Stimulated activated CD4-positive, alpha-beta T cell treated with anti-CD3 and anti-CD28 coated beads, Interleukin-1b, Interleukin-23, amount 100 ng/mL, for 24 hours (primary cell): ENCODE data around the gene LRRFIP1.
A peak's percentile ranks its signal among the peaks of the same experiment; 100 is the strongest.
"Not testable (repeated sequence)": the region's sequence is repeated elsewhere in the genome, so short reads cannot be mapped to it uniquely, and the experiment has no call there.

ENCODE experiments used
- DNase-seq, 4 experiments: peaks; one replicate each; pipeline ENCODE4 v3.0.0-alpha.2; 2020; ENCODE audit warnings: low read depth in 4 of 4, low spot score in 1 of 4

The LRRFIP1 gene

GRCh38 chr2:237682856-237683670 is 55.7 kb downstream of the LRRFIP1 start:
- no peak for DNase-seq

DNA sequence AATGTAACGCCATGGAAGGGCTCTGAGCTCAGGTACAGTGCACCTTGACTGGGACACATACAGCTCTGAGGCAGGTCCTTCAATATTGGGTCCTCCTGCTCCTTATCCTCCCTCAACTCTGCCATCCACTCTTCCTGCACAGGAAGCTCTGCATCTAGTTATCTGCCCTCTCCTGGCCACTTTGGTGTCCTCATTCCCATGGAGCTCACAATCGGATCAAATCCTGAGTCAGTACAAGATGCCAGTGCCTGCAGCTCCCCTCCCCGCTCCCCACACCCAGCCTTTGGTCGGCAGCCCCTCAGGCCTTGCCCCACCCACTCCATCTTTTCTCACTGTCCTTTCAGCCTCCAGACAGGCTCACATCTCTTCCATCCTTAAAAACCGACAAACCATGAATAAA is 58.0 kb downstream of the LRRFIP1 start:
- no peak for DNase-seq

- no peak for DNase-seq
Measured at GRCh38 chr2:237686659-237687136, 59.3 kb downstream of the LRRFIP1 start.

DNA sequence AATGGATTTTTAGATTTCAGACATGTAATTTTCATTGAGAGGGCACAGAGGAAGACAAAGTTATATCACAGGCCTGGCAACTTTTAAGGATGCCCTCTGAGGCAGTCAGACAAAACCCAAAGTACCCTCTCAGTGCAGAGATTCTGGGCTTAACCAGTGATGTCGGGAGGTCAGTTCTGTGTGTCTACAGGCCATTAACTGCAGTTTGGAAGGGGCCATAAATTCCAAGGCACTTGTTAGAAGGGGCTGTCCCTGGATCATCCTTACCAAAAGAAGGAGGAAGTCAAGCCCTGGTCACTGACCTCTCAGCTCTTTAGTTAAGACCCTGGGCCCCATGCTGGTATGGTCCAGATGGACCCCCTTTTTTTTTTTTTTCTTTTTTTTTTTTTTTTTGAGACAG is 60.7 kb downstream of the LRRFIP1 start:
- DNase-seq = no peak

DNA sequence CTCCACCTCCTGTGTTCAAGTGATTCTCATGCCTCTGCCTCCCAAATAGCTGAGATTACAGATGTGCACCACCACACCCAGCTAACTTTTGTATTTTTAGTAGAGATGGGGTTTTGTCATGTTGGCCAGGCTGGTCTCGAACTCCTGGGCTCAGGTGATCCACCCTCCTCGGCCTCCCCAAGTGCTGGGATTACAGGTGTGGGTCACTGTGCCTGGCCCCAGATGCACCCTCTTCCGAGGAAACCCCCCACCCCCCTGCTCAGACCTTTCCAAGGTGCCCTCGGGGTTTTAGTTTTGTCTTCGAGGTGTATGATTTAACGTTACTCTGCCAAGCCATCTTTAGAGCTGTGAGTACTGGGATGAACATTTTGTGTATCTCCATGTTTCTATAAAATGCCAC is 61.2 kb downstream of the LRRFIP1 start:
- DNase-seq = not testable (repeated sequence)

GRCh38 chr2:237689336-237690131 is 62.1 kb downstream of the LRRFIP1 start:
- DNase-seq = no peak

DNA sequence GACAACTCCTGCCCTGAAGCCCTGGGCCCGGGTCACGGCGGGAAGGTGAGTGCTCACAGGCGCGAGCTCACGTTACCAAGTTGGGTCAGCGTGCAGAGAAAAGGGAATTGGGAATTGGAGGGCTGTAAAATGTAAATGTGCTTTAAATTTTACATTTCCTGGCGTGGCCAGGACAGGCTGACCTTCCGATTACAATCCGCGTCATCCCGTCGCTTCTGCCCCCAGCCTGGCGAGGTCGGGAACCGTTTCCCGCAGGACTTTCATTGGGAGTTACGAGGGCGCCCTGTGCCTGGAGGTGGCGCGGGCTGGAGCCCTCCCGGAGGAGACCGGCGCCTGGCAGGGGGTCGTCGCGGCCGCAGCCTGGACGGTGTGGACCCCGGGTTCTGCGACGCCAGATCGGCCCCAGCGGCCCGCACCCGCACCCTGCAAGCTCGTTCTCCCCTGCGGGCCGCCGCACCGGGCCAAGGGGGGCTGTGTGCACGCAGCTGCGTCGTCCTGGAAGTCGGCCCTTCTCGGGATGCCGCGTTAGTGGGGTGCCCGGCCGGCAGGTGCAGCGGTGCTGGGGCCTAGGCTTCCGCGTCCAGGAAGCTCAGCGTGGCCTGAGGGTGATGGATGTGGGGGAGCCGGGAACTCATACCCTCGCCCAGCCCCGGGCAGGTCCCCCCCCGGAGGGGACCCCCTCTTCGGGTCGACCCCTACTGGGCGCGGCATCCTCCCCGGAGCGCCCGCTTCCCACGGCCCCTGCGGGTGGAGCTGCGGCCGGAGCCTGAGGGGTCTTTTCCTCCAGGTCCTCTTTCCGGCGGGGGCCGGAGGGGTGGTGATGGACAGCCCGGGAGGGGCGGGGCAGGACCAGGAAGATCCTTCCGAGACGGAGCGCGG is 63.9 kb downstream of the LRRFIP1 start:
- DNase-seq = no peak

- peak; percentile 93 to 97 (median 96) for DNase-seq
Measured at GRCh38 chr2:237691908-237692600, 64.7 kb downstream of the LRRFIP1 start.

DNA sequence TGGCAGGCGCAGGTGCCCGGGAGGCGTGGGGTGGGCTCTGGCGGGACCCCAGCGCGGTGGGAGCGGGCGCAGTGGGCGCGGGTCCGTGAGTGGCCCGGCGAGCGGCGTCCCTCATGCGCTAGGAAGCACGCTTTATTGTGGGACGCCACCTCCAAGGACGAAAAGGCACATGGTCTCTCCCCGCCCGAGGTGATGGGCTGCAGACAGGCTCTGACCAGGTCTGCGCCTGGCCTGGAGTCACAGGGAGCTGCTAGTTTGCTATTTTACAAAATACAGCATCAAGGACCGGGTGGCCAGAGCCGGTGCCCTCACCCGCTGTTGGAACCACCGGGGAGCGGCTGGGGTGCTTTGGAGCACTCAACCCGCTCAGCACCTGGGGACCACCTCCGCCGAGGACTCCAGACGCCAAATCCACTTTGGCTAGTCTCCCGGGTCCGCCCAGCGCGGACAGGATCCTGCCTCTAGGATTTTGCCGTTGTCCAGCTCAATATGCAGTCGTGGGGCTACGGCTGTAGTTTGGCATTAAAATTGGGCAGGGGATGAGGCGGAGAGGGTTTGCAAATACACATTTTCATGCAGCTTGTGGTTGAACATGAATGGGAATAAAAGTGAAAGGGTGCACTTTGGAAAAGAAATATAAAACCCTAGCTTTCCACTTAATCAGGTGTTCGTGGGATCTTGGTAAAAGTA is 65.4 kb downstream of the LRRFIP1 start:
- no peak for DNase-seq

- DNase-seq = no peak
Measured at GRCh38 chr2:237693291-237693994, 66.1 kb downstream of the LRRFIP1 start.

DNA sequence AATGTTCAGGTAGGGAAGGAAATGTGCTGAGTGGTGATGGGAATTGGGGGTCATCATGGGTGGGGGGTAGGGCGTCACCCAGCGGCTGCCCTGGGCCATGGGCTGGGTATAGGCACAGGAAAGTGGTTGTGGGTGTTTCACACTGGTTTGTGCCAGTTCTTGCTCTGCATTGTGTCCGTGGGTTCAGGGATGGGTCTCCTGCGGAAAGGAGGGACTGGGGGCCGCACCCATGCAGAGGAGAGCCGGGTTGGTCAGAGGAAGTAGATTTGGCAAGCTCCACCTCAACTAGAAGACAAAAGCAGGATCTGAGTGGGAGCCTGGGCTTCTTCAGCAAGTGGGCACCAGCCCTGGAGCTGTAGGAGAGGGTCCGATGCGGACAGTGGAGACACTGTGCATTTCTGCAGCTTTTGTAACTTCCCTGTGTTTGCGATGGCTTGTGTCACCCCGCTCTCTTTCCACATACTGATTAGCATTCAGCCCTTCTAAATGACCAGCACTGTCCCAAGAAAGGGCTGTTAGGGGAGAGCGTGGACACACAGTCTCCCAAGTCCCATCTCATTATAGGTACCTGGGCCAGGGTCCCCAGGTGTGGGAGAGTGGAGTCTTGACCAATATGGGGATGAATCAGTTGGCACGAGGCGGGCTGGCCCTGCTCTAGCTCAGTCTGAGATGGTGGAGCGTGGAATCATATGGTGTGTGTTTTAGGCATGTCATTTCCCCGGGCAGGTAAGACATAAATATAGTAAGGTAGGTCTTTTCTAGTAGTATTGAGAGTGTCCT is 67.2 kb downstream of the LRRFIP1 start:
- no peak for DNase-seq

GRCh38 chr2:237695201-237695780 is 67.9 kb downstream of the LRRFIP1 start:
- no peak for DNase-seq

DNA sequence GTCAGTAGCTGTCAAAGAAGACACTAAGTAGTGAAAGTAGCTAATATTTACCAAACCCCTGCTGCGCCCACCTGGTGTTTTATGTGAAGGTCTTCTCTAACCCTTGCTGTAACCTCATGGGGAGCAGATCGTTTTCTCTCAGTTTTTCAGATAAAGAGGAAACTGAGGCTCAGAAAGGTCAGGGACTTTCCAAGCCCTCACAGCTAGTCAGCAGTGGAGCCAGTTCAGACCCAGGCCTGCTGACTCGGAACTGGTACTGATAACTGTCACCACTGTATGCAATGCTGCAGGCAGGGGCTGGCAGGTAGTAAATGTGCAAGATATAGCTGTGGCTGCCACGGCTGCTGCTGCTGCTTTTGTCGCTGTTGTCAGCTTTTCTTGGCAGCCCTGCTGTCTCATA is 69.1 kb downstream of the LRRFIP1 start:
- no peak for DNase-seq

- no peak for DNase-seq
Measured at GRCh38 chr2:237697586-237698357, 70.4 kb downstream of the LRRFIP1 start.

DNA sequence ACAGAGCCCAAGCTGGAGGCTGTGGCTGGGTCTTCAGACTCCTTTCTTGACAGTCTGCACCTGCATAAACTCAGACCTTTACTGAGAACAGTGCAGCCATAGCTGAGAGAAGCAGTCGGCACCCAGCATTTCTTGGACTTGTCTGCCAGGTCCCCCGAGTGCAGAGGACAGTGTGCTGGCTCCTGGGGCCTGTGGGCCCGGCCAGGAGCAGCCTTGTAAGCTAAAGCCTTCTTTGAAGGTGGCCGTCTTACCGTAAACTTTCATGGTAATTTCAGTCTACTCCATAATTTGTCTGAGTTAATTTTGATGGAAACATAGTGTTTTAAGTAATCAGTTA is 70.9 kb downstream of the LRRFIP1 start:
- no peak for DNase-seq

DNA sequence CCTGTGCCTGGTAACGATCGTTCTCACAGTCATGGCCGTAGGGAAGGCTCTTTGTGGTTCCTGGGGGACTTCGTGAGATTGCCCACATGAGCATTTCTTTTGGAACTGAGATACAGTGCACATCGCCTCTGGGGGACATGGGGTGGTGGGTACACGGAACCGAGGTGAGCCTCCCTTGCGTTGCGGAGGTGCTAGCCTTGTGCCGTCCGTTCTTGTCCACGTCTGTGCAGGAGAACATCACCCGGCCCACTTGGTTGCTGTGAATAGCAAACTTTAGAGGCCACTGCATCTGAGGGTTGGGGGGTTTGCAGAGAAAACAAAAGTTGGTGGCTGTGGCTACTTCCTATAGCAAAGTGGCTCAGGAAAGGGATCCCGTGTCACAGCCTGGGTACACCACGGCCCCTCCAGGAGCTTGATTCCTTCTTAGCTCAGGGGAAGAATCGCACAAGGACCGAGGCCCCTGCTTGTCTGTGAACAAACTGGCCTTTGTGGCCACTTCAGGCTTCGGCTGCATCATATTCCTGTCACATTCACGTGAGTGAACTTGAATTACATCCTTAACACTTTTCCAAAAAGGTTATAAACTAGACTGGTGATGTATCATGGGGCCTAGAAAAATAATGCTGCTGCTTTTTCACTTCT is 72.6 kb downstream of the LRRFIP1 start:
- DNase-seq = no peak

DNA sequence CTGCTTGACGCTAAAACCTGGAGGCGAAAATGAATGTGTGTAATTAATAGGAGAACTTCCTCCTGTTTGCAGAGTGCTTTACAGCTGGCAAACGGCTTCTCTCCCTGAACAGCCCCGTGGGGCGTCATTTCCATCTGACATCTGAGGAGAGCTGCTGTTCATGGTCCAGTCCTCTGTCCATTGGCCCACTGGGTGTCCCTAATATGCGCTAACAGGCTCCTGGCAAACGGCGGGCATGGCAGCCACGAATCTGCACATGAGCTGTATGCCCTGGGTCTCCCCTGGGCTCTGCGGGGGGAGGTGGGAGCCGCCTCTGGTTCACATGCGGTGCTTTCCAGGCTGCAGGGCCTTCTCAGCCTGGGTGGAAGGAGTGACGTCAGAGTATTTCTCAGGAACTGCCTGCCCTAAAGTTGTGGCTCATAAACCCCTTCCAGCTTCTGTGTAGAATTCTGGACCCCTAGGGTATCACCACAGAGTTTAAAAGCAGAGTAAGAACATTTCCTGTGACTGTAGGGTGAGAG is 73.2 kb downstream of the LRRFIP1 start:
- DNase-seq = peak; percentile 42 to 79 (median 59)
